OCI-LY7 (cell line): ENCODE data around the gene CLEC4G.

Experiments used
- EZH2phosphoT487 ChIP-seq: fragments of 200-600 bp; sonication (generic); IDR thresholded peaks from 2 replicates; pipeline ENCODE4 v1.6.1; 2018; ENCODE audit warnings: low read depth, borderline replicate concordance, mild to moderate bottlenecking, mixed run types, antibody characterized with exemption, low read length, moderate library complexity, mixed read lengths
- TF ChIP-seq, protein P1 (sequence below): fragments of 200-600 bp; sonication (generic); conservative IDR thresholded peaks from 2 replicates; pipeline ENCODE4 v1.5.1; 2014; ENCODE audit warnings: mild to moderate bottlenecking, antibody characterized with exemption, low read length, moderate library complexity, mixed read lengths

DNA sequence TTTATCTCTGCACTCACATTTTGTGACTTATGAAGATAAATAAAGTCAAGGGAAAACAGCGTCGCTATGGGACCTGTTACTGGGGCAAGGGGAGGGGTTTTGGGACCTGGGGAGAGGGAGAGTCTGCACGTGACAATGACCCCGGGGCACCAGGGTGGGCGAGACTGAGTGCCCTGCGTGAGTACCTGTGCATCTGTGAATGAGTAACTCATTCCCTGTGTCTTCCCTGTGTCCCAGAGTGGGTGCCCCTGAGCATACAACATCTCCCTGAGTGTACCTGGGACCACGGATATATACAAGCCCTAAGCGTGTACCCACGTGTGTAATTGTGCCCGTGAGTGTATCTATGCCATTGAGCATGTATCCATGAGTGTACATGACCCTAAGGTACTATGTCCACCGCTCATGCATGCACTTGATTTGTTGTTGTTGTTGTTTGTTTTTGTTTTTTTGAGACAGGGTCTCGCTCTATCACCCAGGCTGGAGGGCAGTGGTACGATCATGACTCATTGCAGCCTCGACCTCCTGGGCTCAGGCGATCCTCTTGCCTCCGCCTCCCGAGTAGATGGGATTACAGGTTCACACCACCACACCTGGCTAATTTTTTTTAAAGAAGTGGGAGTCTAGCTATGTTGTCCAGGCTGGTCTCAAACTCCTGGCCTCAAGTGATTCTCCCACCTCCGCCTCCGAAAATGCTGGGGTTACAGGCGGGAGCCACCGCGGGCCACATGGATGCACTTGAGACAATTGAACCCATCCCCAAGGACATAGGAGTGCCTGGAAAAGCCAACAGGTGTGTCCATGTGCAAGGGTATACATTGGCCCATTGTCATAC lies 51.9 kb downstream of the CLEC4G start:
- TF ChIP-seq, protein P1, sequence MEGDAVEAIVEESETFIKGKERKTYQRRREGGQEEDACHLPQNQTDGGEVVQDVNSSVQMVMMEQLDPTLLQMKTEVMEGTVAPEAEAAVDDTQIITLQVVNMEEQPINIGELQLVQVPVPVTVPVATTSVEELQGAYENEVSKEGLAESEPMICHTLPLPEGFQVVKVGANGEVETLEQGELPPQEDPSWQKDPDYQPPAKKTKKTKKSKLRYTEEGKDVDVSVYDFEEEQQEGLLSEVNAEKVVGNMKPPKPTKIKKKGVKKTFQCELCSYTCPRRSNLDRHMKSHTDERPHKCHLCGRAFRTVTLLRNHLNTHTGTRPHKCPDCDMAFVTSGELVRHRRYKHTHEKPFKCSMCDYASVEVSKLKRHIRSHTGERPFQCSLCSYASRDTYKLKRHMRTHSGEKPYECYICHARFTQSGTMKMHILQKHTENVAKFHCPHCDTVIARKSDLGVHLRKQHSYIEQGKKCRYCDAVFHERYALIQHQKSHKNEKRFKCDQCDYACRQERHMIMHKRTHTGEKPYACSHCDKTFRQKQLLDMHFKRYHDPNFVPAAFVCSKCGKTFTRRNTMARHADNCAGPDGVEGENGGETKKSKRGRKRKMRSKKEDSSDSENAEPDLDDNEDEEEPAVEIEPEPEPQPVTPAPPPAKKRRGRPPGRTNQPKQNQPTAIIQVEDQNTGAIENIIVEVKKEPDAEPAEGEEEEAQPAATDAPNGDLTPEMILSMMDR, result no peak
- no peak for TF ChIP-seq EZH2phosphoT487
